SK-N-SH (cell line): ENCODE results near the gene IGFL4.

ENCODE experiments used
- CHD2 ChIP-seq: fragments of 150-350 bp; IDR thresholded peaks from 2 replicates; pipeline ENCODE4 v1.6.1; 2018; ENCODE audit warnings: low read length; ENCODE audit not compliant: partially characterized antibody
- ELF1 ChIP-seq: IDR thresholded peaks from 2 replicates; pipeline ENCODE4 v1.4.0; 2012
- EP300 ChIP-seq, 2 experiments: IDR thresholded peaks; 2 replicates each; pipeline versions ENCODE4 v1.4.0 to v1.6.1; 2012; ENCODE audit warnings: borderline replicate concordance in 1 of 2, low read depth in 1 of 2, low read length in 1 of 2
- FOXJ3 ChIP-seq: sonication (generic); formaldehyde crosslinking; IDR thresholded peaks from 2 replicates; pipeline ENCODE4 v1.5.1; 2020; ENCODE audit warnings: mild to moderate bottlenecking, missing genetic modification reagents
- GABPA ChIP-seq: IDR thresholded peaks from 2 replicates; pipeline ENCODE4 v1.4.0; 2012; ENCODE audit warnings: low read depth, mild to moderate bottlenecking
- RAD21 ChIP-seq: IDR thresholded peaks from 2 replicates; pipeline ENCODE4 v1.6.1; 2012; ENCODE audit warnings: mild to moderate bottlenecking, low read length
- SIN3A ChIP-seq: IDR thresholded peaks from 2 replicates; pipeline ENCODE4 v1.6.1; 2012; ENCODE audit warnings: low read depth, mild to moderate bottlenecking, low read length, moderate library complexity, borderline replicate concordance
- TF ChIP-seq, protein P1 (sequence below): fragments of 150-350 bp; IDR thresholded peaks from 2 replicates; pipeline ENCODE4 v1.6.1; 2017; ENCODE audit warnings: antibody characterized with exemption, low read length, low read depth, borderline replicate concordance
- TF ChIP-seq, protein P2 (sequence below): fragments of 200-600 bp; sonication (generic); IDR thresholded peaks from 2 replicates; pipeline ENCODE4 v1.6.1; 2017; ENCODE audit warnings: antibody characterized with exemption, mild to moderate bottlenecking, moderate library complexity
- TF ChIP-seq, protein P3 (sequence below): IDR thresholded peaks from 2 replicates; pipeline ENCODE4 v1.4.0; 2012; ENCODE audit warnings: low read depth

DNA sequence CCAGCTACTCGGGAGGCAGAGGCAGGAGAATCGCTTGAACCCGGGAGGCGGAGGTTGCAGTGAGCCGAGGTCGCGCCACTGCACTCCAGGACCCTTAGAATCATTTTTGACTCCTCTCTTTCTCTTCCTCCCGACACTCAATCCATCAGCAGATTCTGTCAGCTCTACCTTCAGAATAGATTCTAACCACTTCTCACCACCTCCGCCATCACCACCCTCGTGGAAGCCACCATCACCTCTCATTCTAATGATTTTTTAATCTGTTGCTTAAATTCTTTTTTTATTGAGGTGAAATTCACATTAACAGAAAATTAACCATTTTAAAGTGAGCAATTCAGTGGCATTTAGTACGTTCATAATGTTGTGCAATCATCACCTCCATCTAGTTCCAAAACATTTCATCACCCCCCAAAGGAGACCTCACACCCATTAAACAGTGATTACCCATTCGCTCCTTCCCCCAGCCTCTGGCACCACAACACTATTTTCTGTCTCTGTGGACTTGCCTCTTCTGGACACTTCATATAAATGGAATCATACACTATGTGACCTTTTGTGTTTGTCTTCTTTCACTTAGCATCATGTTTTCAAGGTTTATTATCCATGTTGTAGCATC, 50.6 kb downstream of the IGFL4 start:
- no peak for TF ChIP-seq EP300 (IDR thresholded peaks at IDR 0.05; ENCODE audit: borderline replicate concordance in 1 of 2, low read depth in 1 of 2, low read length in 1 of 2)
- TF ChIP-seq, protein P1, sequence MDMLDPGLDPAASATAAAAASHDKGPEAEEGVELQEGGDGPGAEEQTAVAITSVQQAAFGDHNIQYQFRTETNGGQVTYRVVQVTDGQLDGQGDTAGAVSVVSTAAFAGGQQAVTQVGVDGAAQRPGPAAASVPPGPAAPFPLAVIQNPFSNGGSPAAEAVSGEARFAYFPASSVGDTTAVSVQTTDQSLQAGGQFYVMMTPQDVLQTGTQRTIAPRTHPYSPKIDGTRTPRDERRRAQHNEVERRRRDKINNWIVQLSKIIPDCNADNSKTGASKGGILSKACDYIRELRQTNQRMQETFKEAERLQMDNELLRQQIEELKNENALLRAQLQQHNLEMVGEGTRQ: no peak
- TF ChIP-seq, protein P2, sequence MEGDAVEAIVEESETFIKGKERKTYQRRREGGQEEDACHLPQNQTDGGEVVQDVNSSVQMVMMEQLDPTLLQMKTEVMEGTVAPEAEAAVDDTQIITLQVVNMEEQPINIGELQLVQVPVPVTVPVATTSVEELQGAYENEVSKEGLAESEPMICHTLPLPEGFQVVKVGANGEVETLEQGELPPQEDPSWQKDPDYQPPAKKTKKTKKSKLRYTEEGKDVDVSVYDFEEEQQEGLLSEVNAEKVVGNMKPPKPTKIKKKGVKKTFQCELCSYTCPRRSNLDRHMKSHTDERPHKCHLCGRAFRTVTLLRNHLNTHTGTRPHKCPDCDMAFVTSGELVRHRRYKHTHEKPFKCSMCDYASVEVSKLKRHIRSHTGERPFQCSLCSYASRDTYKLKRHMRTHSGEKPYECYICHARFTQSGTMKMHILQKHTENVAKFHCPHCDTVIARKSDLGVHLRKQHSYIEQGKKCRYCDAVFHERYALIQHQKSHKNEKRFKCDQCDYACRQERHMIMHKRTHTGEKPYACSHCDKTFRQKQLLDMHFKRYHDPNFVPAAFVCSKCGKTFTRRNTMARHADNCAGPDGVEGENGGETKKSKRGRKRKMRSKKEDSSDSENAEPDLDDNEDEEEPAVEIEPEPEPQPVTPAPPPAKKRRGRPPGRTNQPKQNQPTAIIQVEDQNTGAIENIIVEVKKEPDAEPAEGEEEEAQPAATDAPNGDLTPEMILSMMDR: no peak
- no peak for TF ChIP-seq CHD2
- TF ChIP-seq RAD21: no peak
- TF ChIP-seq SIN3A: no peak
- TF ChIP-seq FOXJ3 (CRISPR knock-in tag): no peak
- TF ChIP-seq ELF1: no peak
- no peak for TF ChIP-seq GABPA
- TF ChIP-seq, protein P3, sequence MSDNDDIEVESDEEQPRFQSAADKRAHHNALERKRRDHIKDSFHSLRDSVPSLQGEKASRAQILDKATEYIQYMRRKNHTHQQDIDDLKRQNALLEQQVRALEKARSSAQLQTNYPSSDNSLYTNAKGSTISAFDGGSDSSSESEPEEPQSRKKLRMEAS: no peak
